Left ventricle myocardium superior (tissue), 1 donor: ENCODE measurements around the gene AUH. TPM values are rescaled to one million over a fixed set of nuclear protein-coding genes. Genes with fewer than 3 reads are reported as not detected.

ENCODE experiments used
- ATAC-seq: fragments of 200-7000 bp; cut with Tn5 transposase; one replicate; pipeline ENCODE4 v1.9.1; 2020; ENCODE audit warnings: mild to moderate bottlenecking, moderate library complexity
- DNase-seq: peaks from one replicate; pipeline ENCODE4 v3.0.0-alpha.2; 2020
- intact Hi-C: fragments of 100-400 bp; cut with micrococcal nuclease; formaldehyde crosslinking; loops from one replicate; pipeline ENCODE4 v1.11.0; 2022
- total RNA-seq: library from RNA; stranded (reverse); fragmentation: NEBNext Ultra II Directional; extraction: Animal tissue kit (Norgen Biotek cat#: 25700); gene quantifications from one replicate; pipeline ENCODE4 v1.2.1, GENCODE V29; 2021
- donor health status: DM: no; HTN: yes; CAD: no; lungs with severe emphysema.

Gene AUH
- total RNA-seq, 1 donor from 2014 or later, result 44.1 TPM

GRCh38 chr9:91346644-91347043 lies 15.1 kb downstream of the AUH start:
- no peak for DNase-seq
- intact Hi-C loops, result no loop called here
- no peak for ATAC-seq

GRCh38 chr9:91345978-91346377 lies 15.7 kb downstream of the AUH start:
- intact Hi-C loops, result no loop called here
- DNase-seq (no peak), ATAC-seq (no peak)

GRCh38 chr9:91342575-91342974 lies 19.1 kb downstream of the AUH start:
- ATAC-seq, result no peak
- DNase-seq, result no peak
- intact Hi-C loops, result no loop called here

- ATAC-seq (peak; percentile 20), DNase-seq (no peak)
- intact Hi-C loops, result no loop called here
Observed at GRCh38 chr9:91341749-91342148, 20.0 kb downstream of the AUH start.

- intact Hi-C loops, result no loop called here
- DNase-seq (no peak), ATAC-seq (peak; percentile 70)
Observed at GRCh38 chr9:91341258-91341746, 20.4 kb downstream of the AUH start.

GRCh38 chr9:91340395-91340967 lies 21.2 kb downstream of the AUH start:
- intact Hi-C loops, result no loop called here
- ATAC-seq, result no peak

GRCh38 chr9:91338681-91339080 lies 23.0 kb downstream of the AUH start:
- intact Hi-C loops, result no loop called here
- DNase-seq (no peak), ATAC-seq (no peak)

More at GRCh38 chr9:91340395-91340967, 21.2 kb downstream of the AUH start:
- no peak for DNase-seq

GRCh38 chr9:91336786-91337185 lies 24.9 kb downstream of the AUH start:
- DNase-seq (no peak), ATAC-seq (no peak)
- intact Hi-C loops, result no loop called here

GRCh38 chr9:91334053-91334452 lies 27.7 kb downstream of the AUH start:
- no peak for ATAC-seq
- intact Hi-C loops, result no loop called here
- DNase-seq, result no peak

GRCh38 chr9:91333551-91333950 lies 28.2 kb downstream of the AUH start:
- no peak for ATAC-seq
- DNase-seq, result no peak
- intact Hi-C loops, result no loop called here

GRCh38 chr9:91332546-91333231 lies 29.0 kb downstream of the AUH start:
- intact Hi-C loops, result no loop called here
- ATAC-seq, result peak; percentile 68

GRCh38 chr9:91331849-91332248 lies 29.9 kb downstream of the AUH start:
- no peak for ATAC-seq
- intact Hi-C loops, result no loop called here
- no peak for DNase-seq

More at GRCh38 chr9:91332546-91333231, 29.0 kb downstream of the AUH start:
- no peak for DNase-seq

GRCh38 chr9:91328186-91328585 lies 33.5 kb downstream of the AUH start:
- intact Hi-C loops, result no loop called here
- ATAC-seq (no peak), DNase-seq (no peak)

GRCh38 chr9:91321691-91322090 lies 40.0 kb downstream of the AUH start:
- DNase-seq (no peak), ATAC-seq (no peak)
- intact Hi-C loops, result no loop called here

GRCh38 chr9:91320299-91320698 lies 41.4 kb downstream of the AUH start:
- intact Hi-C loops, result no loop called here
- ATAC-seq, result no peak
- no peak for DNase-seq

- intact Hi-C loops, result no loop called here
- DNase-seq (no peak), ATAC-seq (no peak)
Observed at GRCh38 chr9:91316093-91316492, 45.6 kb downstream of the AUH start.

GRCh38 chr9:91315191-91315590 lies 46.5 kb downstream of the AUH start:
- intact Hi-C loops, result no loop called here
- ATAC-seq (peak; percentile 60), DNase-seq (no peak)

- intact Hi-C loops, result no loop called here
- DNase-seq, result no peak
- no peak for ATAC-seq
Observed at GRCh38 chr9:91312717-91313325, 48.9 kb downstream of the AUH start.

- DNase-seq (no peak), ATAC-seq (no peak)
- intact Hi-C loops, result no loop called here
Observed at GRCh38 chr9:91310037-91310436, 51.7 kb downstream of the AUH start.

- intact Hi-C loops, result no loop called here
- no peak for ATAC-seq
- DNase-seq, result no peak
Observed at GRCh38 chr9:91308191-91308590, 53.5 kb downstream of the AUH start.

- no peak for DNase-seq
- no peak for ATAC-seq
- intact Hi-C loops, result no loop called here
Observed at GRCh38 chr9:91307279-91307678, 54.4 kb downstream of the AUH start.
